HUES6 (cell line): Measurements from ENCODE around the gene C18orf32.

Source experiments
- H3K27ac ChIP-seq: 2 replicates; pipeline ENCODE4 v1.7.0; 2013; ENCODE audit warnings: low read depth, mild to moderate bottlenecking, low read length, inconsistent platforms
- H3K27me3 ChIP-seq: 2 replicates; pipeline ENCODE4 v1.6.1; 2013; ENCODE audit warnings: low read length; ENCODE audit not compliant: control insufficient read depth, insufficient read depth
- H3K36me3 ChIP-seq: 2 replicates; pipeline ENCODE4 v1.6.1; 2013; ENCODE audit warnings: low read length; ENCODE audit not compliant: control insufficient read depth, insufficient read depth
- H3K4me1 ChIP-seq: 2 replicates; pipeline ENCODE4 v1.6.1; 2013; ENCODE audit warnings: low read length; ENCODE audit not compliant: control insufficient read depth, insufficient read depth
- H3K4me3 ChIP-seq: 2 replicates; pipeline ENCODE4 v1.5.1; 2013; ENCODE audit warnings: low read depth, low read length
- H3K9ac ChIP-seq: one replicate; pipeline ENCODE4 v1.6.1; 2013; ENCODE audit warnings: mild to moderate bottlenecking, low read length
- H3K9me3 ChIP-seq: 2 replicates; pipeline ENCODE4 v1.6.1; 2013; ENCODE audit warnings: low read depth, low read length; ENCODE audit not compliant: control insufficient read depth, insufficient read depth

C18orf32 gene

DNA sequence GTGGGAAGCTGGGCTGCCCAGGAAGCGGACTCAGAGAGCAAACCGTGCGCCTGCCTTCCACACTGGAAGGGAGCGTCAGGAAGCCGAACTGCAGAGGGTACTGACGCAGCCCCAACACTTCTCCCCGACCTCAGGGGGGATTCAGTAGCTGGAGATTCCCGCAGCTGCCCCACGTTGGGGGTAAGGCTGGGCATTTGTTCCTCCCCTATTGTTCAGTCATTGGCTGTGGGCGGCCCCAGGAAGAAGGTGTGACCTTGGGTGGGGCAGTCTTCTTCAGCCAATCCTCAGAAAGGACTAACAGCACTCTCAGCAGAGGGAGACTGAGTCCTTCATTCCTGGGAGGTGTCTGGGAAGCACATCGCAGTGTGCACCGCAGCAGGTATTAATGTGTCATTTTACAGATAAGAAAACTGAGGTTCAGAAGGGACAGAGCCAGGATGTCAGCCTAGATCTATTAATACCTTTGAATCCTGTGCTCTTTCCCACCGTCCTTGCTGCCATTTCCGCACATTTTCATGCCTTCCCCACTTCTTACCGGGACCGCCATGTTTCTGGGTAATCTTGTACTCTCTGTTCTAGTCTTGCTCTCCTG lies 12.1 kb upstream of the C18orf32 start:
- Histone ChIP-seq H3K4me3 (peak overlapping the region; percentile 5), H3K36me3 (no peaks in the 10 kb centered on the region), H3K27ac (no peak overlapping the region), H3K9ac (no peak overlapping the region), H3K27me3 (no peaks in the 10 kb centered on the region), H3K4me1 (peaks cover 27% of the 10 kb centered on the region), H3K9me3 (no peaks in the 10 kb centered on the region)

DNA sequence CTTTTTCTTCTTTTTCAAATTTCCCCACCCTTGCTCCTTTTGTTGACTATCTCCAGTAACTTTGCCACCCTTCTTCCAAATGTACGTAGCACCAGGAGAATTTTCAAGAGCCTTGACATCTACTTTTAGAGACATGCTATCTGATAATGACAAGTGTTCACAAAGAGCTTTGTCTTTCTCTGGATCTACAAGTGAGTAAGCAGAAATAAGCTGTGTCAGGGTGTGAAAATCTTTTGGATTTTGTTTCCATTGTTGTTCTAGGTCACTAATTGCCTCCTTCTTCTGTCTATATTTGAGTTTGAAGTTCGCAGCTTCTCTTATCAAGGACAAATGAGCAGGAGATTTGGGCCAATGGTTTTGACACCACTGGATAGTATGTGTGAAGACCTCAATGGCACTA lies 8.4 kb upstream of the C18orf32 start:
- Histone ChIP-seq H3K27me3 (no peaks in the 10 kb centered on the region), H3K4me3 (no peak overlapping the region), H3K9ac (no peak overlapping the region), H3K9me3 (no peaks in the 10 kb centered on the region), H3K36me3 (peaks cover 15% of the 10 kb centered on the region), H3K27ac (no peak overlapping the region), H3K4me1 (peaks cover 39% of the 10 kb centered on the region)

DNA sequence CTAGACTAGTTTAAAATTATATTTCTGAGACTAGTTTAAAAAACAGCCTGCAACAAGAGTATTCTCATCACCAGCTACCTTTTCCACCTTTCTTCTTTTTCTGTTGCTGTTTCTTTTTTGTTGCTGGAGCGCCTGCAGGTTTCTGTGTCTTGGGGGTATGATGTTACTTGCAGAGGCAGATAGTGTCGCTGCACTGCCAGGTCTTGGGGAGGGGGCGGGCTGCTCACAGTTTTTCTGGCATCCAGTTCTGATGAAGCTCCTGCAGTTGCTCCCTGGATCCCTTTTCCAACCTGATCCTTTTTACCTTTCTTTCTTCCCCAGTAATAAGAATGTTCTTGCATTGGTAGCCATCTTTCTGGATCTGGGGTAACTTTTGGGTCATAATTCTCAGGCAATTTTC lies 8.0 kb upstream of the C18orf32 start:
- no peaks in the 10 kb centered on the region for H3K9me3 ChIP-seq
- no peak overlapping the region for H3K4me3 ChIP-seq
- H3K36me3 ChIP-seq: peaks cover 19% of the 10 kb centered on the region
- no peak overlapping the region for H3K9ac ChIP-seq
- H3K27me3 ChIP-seq: no peaks in the 10 kb centered on the region
- no peak overlapping the region for H3K27ac ChIP-seq
- H3K4me1 ChIP-seq: peaks cover 37% of the 10 kb centered on the region

DNA sequence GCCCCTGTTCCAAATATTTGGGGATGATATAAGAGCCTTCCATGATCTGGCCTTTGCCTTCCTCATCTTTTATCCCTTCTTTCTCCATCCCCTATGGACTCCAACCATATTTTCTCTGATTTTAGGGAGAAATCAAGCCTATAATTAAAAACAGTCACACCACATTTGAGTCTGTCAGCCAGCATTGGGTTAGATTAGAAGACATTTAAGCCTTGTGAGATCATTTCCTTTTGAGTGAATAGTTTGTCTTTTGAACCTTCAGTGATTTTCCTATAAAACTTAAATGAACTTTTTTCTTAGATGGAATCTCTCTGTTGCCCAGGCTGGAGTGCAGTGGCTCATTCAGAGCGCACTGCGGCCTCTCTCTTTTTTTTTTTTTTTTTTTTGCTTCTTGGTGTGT lies 7.6 kb upstream of the C18orf32 start:
- no peaks in the 10 kb centered on the region for H3K9me3 ChIP-seq
- H3K36me3 ChIP-seq: peaks cover 23% of the 10 kb centered on the region
- H3K27me3 ChIP-seq: no peaks in the 10 kb centered on the region
- peaks cover 37% of the 10 kb centered on the region for H3K4me1 ChIP-seq
- no peak overlapping the region for H3K27ac ChIP-seq
- H3K9ac ChIP-seq: no peak overlapping the region
- H3K4me3 ChIP-seq: no peak overlapping the region

- H3K27me3 ChIP-seq: no peaks in the 10 kb centered on the region
- peak overlapping the region; percentile 19; the same call in 1 of the 2 replicates for H3K4me3 ChIP-seq
- H3K4me1 ChIP-seq: peaks cover 28% of the 10 kb centered on the region
- no peaks in the 10 kb centered on the region for H3K9me3 ChIP-seq
- H3K9ac ChIP-seq: peak overlapping the region; percentile 32
- H3K36me3 ChIP-seq: peaks cover 43% of the 10 kb centered on the region
- H3K27ac ChIP-seq: no peak overlapping the region
Observed at GRCh38 chr18:49492694-49493033, 5.6 kb upstream of the C18orf32 start.

- H3K9me3 ChIP-seq: no peaks in the 10 kb centered on the region
- no peaks in the 10 kb centered on the region for H3K27me3 ChIP-seq
- peak within 1 kb of the TSS; percentile 98 for H3K9ac ChIP-seq
- peaks cover 45% of the 10 kb centered on the region for H3K36me3 ChIP-seq
- H3K4me1 ChIP-seq: peaks cover 28% of the 10 kb centered on the region
- peak within 1 kb of the TSS; percentile 98 for H3K27ac ChIP-seq
- H3K4me3 ChIP-seq: peak within 1 kb of the TSS; percentile 97
Observed at GRCh38 chr18:49491857-49492693, 5.0 kb upstream of the C18orf32 start, which contains the start of gene RPL17. Gene RPL17 (minus strand): TSS chr18:49492465.

DNA sequence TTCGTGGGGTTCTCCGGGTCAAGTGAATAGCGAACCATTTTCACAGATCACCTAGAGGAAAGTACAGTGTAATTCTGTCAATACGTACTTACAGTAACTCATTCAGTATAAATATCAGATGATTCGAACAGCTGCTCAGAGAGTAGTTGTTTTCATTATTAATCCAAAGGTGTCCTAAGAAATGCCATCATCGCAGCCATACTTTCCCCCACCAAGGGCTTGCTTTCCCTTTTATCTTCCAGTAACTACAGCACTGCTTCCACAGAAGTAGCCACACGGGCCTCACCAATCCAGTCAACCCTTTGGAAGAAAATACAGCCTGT lies 4.5 kb upstream of the C18orf32 start:
- Histone ChIP-seq H3K27ac (peak overlapping the region; percentile 98), H3K27me3 (no peaks in the 10 kb centered on the region), H3K9me3 (no peaks in the 10 kb centered on the region), H3K36me3 (peaks cover 45% of the 10 kb centered on the region), H3K9ac (peak overlapping the region; percentile 98), H3K4me1 (peaks cover 28% of the 10 kb centered on the region), H3K4me3 (peak overlapping the region; percentile 97)

GRCh38 chr18:49490246-49490762 lies 3.3 kb upstream of the C18orf32 start:
- Histone ChIP-seq H3K27me3 (no peaks in the 10 kb centered on the region), H3K9me3 (no peaks in the 10 kb centered on the region), H3K4me1 (peaks cover 30% of the 10 kb centered on the region), H3K27ac (no peak overlapping the region), H3K9ac (peak overlapping the region; percentile 51), H3K4me3 (peak overlapping the region; percentile 97), H3K36me3 (peaks cover 45% of the 10 kb centered on the region)

- H3K27ac ChIP-seq: peak overlapping the region; percentile 30; the same call in 1 of the 2 replicates
- H3K4me1 ChIP-seq: peaks cover 13% of the 10 kb centered on the region
- H3K9ac ChIP-seq: peak overlapping the region; percentile 76
- H3K27me3 ChIP-seq: no peaks in the 10 kb centered on the region
- peaks cover 55% of the 10 kb centered on the region for H3K36me3 ChIP-seq
- H3K4me3 ChIP-seq: peak overlapping the region; percentile 76
- no peaks in the 10 kb centered on the region for H3K9me3 ChIP-seq
Observed at GRCh38 chr18:49487711-49488310, 777 bp upstream of the C18orf32 start.

GRCh38 chr18:49486606-49486952 lies 455 bp downstream of the C18orf32 start:
- H3K27me3 ChIP-seq: no peaks in the 10 kb centered on the region
- peaks cover 63% of the 10 kb centered on the region for H3K36me3 ChIP-seq
- no peaks in the 10 kb centered on the region for H3K9me3 ChIP-seq
- H3K9ac ChIP-seq: peak overlapping the region; percentile 76
- H3K4me1 ChIP-seq: peaks cover 10% of the 10 kb centered on the region; the same call in 1 of the 2 replicates
- peak overlapping the region; percentile 76 for H3K4me3 ChIP-seq
- H3K27ac ChIP-seq: peak overlapping the region; percentile 30; the same call in 1 of the 2 replicates

DNA sequence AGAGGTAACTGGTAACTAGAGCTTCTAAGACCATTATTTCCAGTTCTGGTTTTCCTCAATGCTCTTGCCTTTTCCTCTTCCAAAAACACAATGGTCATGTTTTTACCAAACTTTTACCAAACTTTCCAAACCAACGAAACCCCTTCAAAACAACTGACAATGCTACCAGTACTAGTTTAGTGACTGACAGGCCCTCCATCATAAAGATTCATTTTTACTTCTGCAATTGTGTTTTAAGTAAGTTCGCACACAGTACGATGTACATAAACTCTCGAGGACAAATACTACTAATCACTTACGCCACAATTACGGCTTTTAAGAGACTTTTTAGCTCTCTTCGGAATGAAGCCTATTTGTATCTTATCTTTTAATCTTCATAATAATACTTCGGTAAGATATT lies 900 bp downstream of the C18orf32 start:
- Histone ChIP-seq H3K9me3 (no peaks in the 10 kb centered on the region), H3K4me3 (peak overlapping the region; percentile 76), H3K27ac (no peak overlapping the region; the same call in 1 of the 2 replicates), H3K36me3 (peaks cover 63% of the 10 kb centered on the region), H3K27me3 (no peaks in the 10 kb centered on the region), H3K9ac (peak overlapping the region; percentile 76), H3K4me1 (peaks cover 10% of the 10 kb centered on the region; the same call in 1 of the 2 replicates)
